NCI-H1048 (cell line): ENCODE measurements around the gene PRDX5.

Source experiments
- DNase-seq: peaks from one replicate; lab custom pipeline; 2025; lab: John Stamatoyannopoulos, UW

The PRDX5 gene

GRCh38 chr11:64317961-64318765, at the start of gene PRDX5:
TSS of gene PRDX5 (plus strand) at chr11:64318121. CDS start at chr11:64318216, 95 bp downstream.
- DNase-seq, result peak; percentile 87

- no peak for DNase-seq
Observed at GRCh38 chr11:64268893-64269539, 48.9 kb upstream of the PRDX5 start.

GRCh38 chr11:64269540-64270220, 48.2 kb upstream of the PRDX5 start:
- DNase-seq, result peak; percentile 98

GRCh38 chr11:64275031-64275800, 42.7 kb upstream of the PRDX5 start:
- DNase-seq, result no peak

GRCh38 chr11:64275841-64276240, 42.1 kb upstream of the PRDX5 start:
- DNase-seq, result no peak

- no peak for DNase-seq
Observed at GRCh38 chr11:64276653-64277431, 41.1 kb upstream of the PRDX5 start.

- DNase-seq, result no peak
Observed at GRCh38 chr11:64278576-64279190, 39.2 kb upstream of the PRDX5 start.

- DNase-seq, result no peak
Observed at GRCh38 chr11:64281957-64282770, 35.8 kb upstream of the PRDX5 start.

GRCh38 chr11:64283092-64283491, 34.8 kb upstream of the PRDX5 start:
- no peak for DNase-seq

GRCh38 chr11:64284048-64284961, 33.6 kb upstream of the PRDX5 start, which contains the start of gene BAD:
TSS of gene BAD (minus strand) at chr11:64284665. CDS start at chr11:64284368, 297 bp downstream.
- peak; percentile 79 for DNase-seq

GRCh38 chr11:64284962-64285884, 32.7 kb upstream of the PRDX5 start, which contains the start of gene GPR137:
TSS of gene GPR137 (plus strand) at chr11:64285848. CDS start at chr11:64286525, 677 bp downstream.
- peak; percentile 38 for DNase-seq

GRCh38 chr11:64285885-64286800, 31.8 kb upstream of the PRDX5 start:
- no peak for DNase-seq

GRCh38 chr11:64286801-64287159, 31.1 kb upstream of the PRDX5 start:
- DNase-seq, result no peak

GRCh38 chr11:64287676-64288352, 30.1 kb upstream of the PRDX5 start:
- no peak for DNase-seq

GRCh38 chr11:64288353-64288750, 29.6 kb upstream of the PRDX5 start:
- no peak for DNase-seq

GRCh38 chr11:64289002-64289564, 28.8 kb upstream of the PRDX5 start:
- DNase-seq, result no peak
